Spleen (tissue), 11 donors: Measurements from ENCODE around the gene TMPRSS4. TPM values are rescaled to one million over a fixed set of nuclear protein-coding genes. Genes with fewer than 3 reads are reported as not detected.

ENCODE experiments used
- DNase-seq: peaks from one replicate; pipeline ENCODE4 v3.0.0-alpha.2; 2020
- H3K27ac ChIP-seq, 8 donors: fragments of 200-600 bp; sonication (generic) in 7 of 8; 1 replicate in 4 of 8; 2 replicates in 4 of 8; pipeline versions ENCODE4 v1.5.0 to v1.8.0; 2016 to 2021; ENCODE audit warnings: inconsistent platforms in 4 of 8, mild to moderate bottlenecking in 4 of 8, moderate library complexity in 1 of 8
- H3K27me3 ChIP-seq, 7 donors: fragments of 200-600 bp; sonication (generic) in 6 of 7; replicated peaks in 1 of 7; 1 replicate in 4 of 7; 2 replicates in 3 of 7; pipeline versions ENCODE4 v1.5.0 to v1.8.0; 2016 to 2021; ENCODE audit warnings: inconsistent platforms in 3 of 7, mild to moderate bottlenecking in 1 of 7
- H3K36me3 ChIP-seq, 6 donors: fragments of 200-600 bp; sonication (generic) in 5 of 6; 1 replicate in 4 of 6; 2 replicates in 2 of 6; pipeline versions ENCODE4 v1.5.0 to v1.8.0; 2016 to 2021; ENCODE audit warnings: inconsistent platforms in 2 of 6
- H3K4me1 ChIP-seq, 6 donors: fragments of 200-600 bp; sonication (generic) in 5 of 6; 1 replicate in 3 of 6; 2 replicates in 3 of 6; pipeline versions ENCODE4 v1.5.0 to v1.8.0; 2016 to 2021; ENCODE audit warnings: inconsistent platforms in 3 of 6
- H3K4me3 ChIP-seq, 8 donors: fragments of 200-600 bp; sonication (generic) in 7 of 8; 1 replicate in 4 of 8; 2 replicates in 4 of 8; pipeline versions ENCODE4 v1.5.0 to v1.8.0; 2016 to 2021; ENCODE audit warnings: inconsistent platforms in 4 of 8, mild to moderate bottlenecking in 4 of 8, moderate library complexity in 2 of 8
- H3K9me3 ChIP-seq, 8 donors: fragments of 200-600 bp; sonication (generic) in 7 of 8; 1 replicate in 4 of 8; 2 replicates in 4 of 8; pipeline versions ENCODE4 v1.5.0 to v1.8.0; 2016 to 2021; ENCODE audit warnings: inconsistent platforms in 4 of 8
- CTCF ChIP-seq, 11 experiments: fragments of 200-600 bp in 7 of 11; fragments of 450-650 bp in 4 of 11; sonication (generic) in 4 of 11; IDR thresholded peaks in 8 of 11; conservative IDR thresholded peaks in 3 of 11; 1 replicate in 7 of 11; 2 replicates in 4 of 11; pipeline versions ENCODE4 v1.4.0 to v1.8.0; 2016 to 2021; ENCODE audit warnings: antibody characterized with exemption in 11 of 11, inconsistent platforms in 4 of 11, mild to moderate bottlenecking in 1 of 11
- POLR2A ChIP-seq, 3 donors: fragments of 450-650 bp; IDR thresholded peaks; one replicate each; pipeline ENCODE4 v1.5.1; 2017; ENCODE audit warnings: antibody characterized with exemption in 3 of 3, mild to moderate bottlenecking in 1 of 3
- POLR2AphosphoS5 ChIP-seq, 3 donors: sonication (generic); formaldehyde crosslinking; IDR thresholded peaks; one replicate each; pipeline ENCODE4 v1.5.1; 2017; ENCODE audit warnings: antibody characterized with exemption in 3 of 3
- WGBS, 5 donors: extraction: QIAGEN DNeasy Blood & Tissue Kit in 3 of 5; methylation state at CpG; one replicate each; pipeline versions ENCODE4 v1.1.5 to v1.1.7; 2013 to 2018; 5-methylcytosine and 5-hydroxymethylcytosine counted together
- intact Hi-C: fragments of 100-400 bp; cut with DNase I; formaldehyde crosslinking; loops from one replicate; pipeline ENCODE4 v1.15.0; 2023; ENCODE audit warnings: low total_unique reads
- polyA plus RNA-seq, 3 donors: library from polyadenylated mRNA; stranded (reverse); fragments of 200-250 nt; gene quantifications; one replicate each; pipeline ENCODE4 v1.2.1, GENCODE V29; 2013
- total RNA-seq, 7 donors: library from RNA; depleted of rRNA in 3 of 7; stranded (reverse); fragments of >200 nt in 3 of 7; fragmentation: NEBNext Ultra II Directional in 4 of 7; extraction: Animal tissue kit (Norgen Biotek cat#: 25700) in 4 of 7; gene quantifications; one replicate each; pipeline versions ENCODE4 v1.1.0 to v1.2.1, GENCODE V29; 2016 to 2021
- donor health status: healthy with polysubstance abuse.
- donor health status: DM: no; HTN: no; CAD: no; lungs with moderate emphysema.
- donor health status: DM: no; HTN: no; CAD: no.
- donor health status: Bipolar disorder and iron deficiency.
- donor health status: healthy.
- donor health status: DM: no; HTN: no; CAD: no.
- donor health status: DM: yes; HTN: yes; CAD: no.

The TMPRSS4 gene
- total and polyA plus RNA-seq, 10 donors, result 0.09 to 1.4 (median 0.85) TPM; not detected in 3

DNA sequence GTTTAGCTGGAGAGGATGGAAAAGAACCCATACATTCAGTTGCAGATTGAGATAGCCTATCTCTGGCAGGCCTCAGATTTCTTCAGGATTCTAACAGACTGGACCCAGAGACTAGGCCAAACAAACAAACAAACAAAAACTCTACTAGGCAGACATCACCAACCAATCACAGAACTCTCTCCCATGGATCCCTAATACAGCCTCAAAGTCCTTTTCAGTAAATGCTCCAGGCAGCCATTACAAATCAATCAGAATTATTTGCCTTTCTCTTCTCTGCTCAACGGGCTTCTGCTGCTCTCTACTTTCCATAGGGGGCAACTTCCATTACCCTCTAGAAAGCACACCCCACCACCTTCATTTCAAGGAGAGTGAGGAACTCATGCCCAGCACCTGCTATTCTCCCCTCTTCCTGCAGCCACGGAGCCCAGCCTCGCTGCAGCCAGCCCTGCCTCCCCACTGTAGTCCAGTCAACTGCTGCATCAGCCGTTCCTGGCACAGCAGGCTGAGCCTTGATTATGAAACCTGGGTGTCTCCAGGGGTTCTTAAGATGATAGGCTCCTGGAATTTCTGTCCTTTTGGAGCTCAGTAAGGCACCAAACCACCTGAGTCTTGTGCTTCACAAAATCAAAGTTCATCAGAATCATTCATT, 28.9 kb downstream of the TMPRSS4 start:
- no peak for TF ChIP-seq POLR2AphosphoS5 (IDR thresholded peaks at IDR 0.05)
- no peak for TF ChIP-seq POLR2A (IDR thresholded peaks at IDR 0.05)
- TF ChIP-seq CTCF (IDR thresholded peaks at IDR 0.05 in 8 of 11, conservative IDR thresholded peaks at IDR 0.05 in 3 of 11), result no peak
- Histone ChIP-seq H3K27ac (no peak overlapping the region), H3K4me3 (no peak overlapping the region), H3K36me3 (no peaks in the 10 kb centered on the region), H3K27me3 (no peaks in the 10 kb centered on the region), H3K4me1 (no peaks in the 10 kb centered on the region), H3K9me3 (no peaks in the 10 kb centered on the region)
- DNase-seq, result no peak
- intact Hi-C loops, result no loop called here
- WGBS, 5 donors, result 63 to 78% (median 75%) methylated on average over 4 of the region's 4 CpGs

- H3K27ac ChIP-seq, result no peak overlapping the region
- no peaks in the 10 kb centered on the region for H3K36me3 ChIP-seq
- H3K4me3 ChIP-seq, result no peak overlapping the region
- no peak for DNase-seq
- no peaks in the 10 kb centered on the region for H3K4me1 ChIP-seq
- TF ChIP-seq POLR2A (IDR thresholded peaks at IDR 0.05) (no peak), CTCF (IDR thresholded peaks at IDR 0.05 in 8 of 11, conservative IDR thresholded peaks at IDR 0.05 in 3 of 11) (no peak), POLR2AphosphoS5 (IDR thresholded peaks at IDR 0.05) (no peak)
- no peaks in the 10 kb centered on the region for H3K27me3 ChIP-seq
- H3K9me3 ChIP-seq, result no peaks in the 10 kb centered on the region
- WGBS, 5 donors, result 75 to 89% (median 83%) methylated on average over 2 of the region's 2 CpGs
- intact Hi-C loops, result no loop called here
Measured at GRCh38 chr11:118106789-118107335, 30.0 kb downstream of the TMPRSS4 start.

DNA sequence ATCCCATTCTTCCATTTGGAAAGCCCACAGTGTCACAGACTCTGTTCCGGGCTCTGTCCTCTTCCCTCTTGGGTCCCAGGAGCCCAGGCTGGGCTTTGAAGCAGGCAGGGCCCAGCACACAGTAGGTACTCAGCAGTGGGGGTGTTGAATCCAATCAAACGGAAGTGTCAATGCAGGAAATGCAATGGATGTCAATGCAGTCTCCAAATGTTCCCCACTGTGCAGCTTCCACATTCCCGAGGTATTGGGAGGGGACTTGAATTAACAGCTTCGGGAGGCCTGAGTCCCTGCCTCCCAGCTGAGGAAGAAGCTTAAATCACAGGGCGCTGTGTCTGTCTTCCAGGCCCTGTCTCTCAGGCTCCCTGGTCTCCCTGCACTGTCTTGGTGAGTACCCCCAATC, 31.6 kb downstream of the TMPRSS4 start:
- Histone ChIP-seq H3K27me3 (no peaks in the 10 kb centered on the region), H3K4me1 (no peaks in the 10 kb centered on the region), H3K27ac (no peak overlapping the region), H3K9me3 (no peaks in the 10 kb centered on the region), H3K4me3 (no peak overlapping the region), H3K36me3 (no peaks in the 10 kb centered on the region)
- intact Hi-C loops, result no loop called here
- WGBS, 5 donors, result 77 to 82% (median 80%) methylated on average over 5 of the region's 5 CpGs
- no peak for DNase-seq
- TF ChIP-seq CTCF (IDR thresholded peaks at IDR 0.05 in 8 of 11, conservative IDR thresholded peaks at IDR 0.05 in 3 of 11) (no peak), POLR2A (IDR thresholded peaks at IDR 0.05) (no peak), POLR2AphosphoS5 (IDR thresholded peaks at IDR 0.05) (no peak)

DNA sequence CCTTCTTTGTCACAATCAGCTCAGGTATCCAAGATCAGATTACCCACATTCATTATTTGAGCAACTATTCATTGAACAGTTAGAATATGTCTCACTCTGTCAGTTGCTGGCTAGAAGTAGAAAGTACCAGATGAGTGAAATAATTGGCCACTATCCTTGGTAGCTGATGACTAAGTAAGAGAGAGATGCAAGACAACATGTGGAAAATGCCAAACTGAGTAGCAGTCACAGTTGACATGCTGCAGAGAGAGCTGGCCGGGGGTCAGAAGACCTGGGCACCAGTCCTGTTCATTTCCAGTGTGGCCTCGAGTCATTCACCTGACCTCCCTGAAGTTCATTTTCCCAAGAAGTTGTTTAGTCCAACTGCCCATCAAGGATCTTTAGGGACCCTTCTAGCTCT, 32.4 kb downstream of the TMPRSS4 start:
- Histone ChIP-seq H3K36me3 (no peaks in the 10 kb centered on the region), H3K9me3 (no peaks in the 10 kb centered on the region), H3K27ac (no peak overlapping the region), H3K27me3 (no peaks in the 10 kb centered on the region), H3K4me1 (no peaks in the 10 kb centered on the region), H3K4me3 (no peak overlapping the region)
- TF ChIP-seq CTCF (IDR thresholded peaks at IDR 0.05 in 8 of 11, conservative IDR thresholded peaks at IDR 0.05 in 3 of 11), result no peak
- TF ChIP-seq POLR2A (IDR thresholded peaks at IDR 0.05), result no peak
- TF ChIP-seq POLR2AphosphoS5 (IDR thresholded peaks at IDR 0.05), result no peak
- 50 to 90% (median 74%) methylated on average over 2 of the region's 2 CpGs for WGBS, 5 donors
- intact Hi-C loops, result no loop called here
- no peak for DNase-seq
